GM12864 (cell line): ENCODE data around the gene TBX1.

Experiments
- DNase-seq: peaks from one replicate; pipeline ENCODE4 v3.0.0-alpha.2; 2011; ENCODE audit warnings: low read depth
- H3K4me3 ChIP-seq: 2 replicates; pipeline ENCODE4 v1.5.1; 2011; ENCODE audit warnings: mild to moderate bottlenecking, low read depth, low read length, control low read depth
- TF ChIP-seq, protein P1 (sequence below): IDR thresholded peaks from 2 replicates; pipeline ENCODE4 v1.5.1; 2011; ENCODE audit warnings: low read depth, mild to moderate bottlenecking, moderate library complexity, low read length, control low read depth, inconsistent platforms; ENCODE audit errors: missing control alignments

Gene TBX1

DNA sequence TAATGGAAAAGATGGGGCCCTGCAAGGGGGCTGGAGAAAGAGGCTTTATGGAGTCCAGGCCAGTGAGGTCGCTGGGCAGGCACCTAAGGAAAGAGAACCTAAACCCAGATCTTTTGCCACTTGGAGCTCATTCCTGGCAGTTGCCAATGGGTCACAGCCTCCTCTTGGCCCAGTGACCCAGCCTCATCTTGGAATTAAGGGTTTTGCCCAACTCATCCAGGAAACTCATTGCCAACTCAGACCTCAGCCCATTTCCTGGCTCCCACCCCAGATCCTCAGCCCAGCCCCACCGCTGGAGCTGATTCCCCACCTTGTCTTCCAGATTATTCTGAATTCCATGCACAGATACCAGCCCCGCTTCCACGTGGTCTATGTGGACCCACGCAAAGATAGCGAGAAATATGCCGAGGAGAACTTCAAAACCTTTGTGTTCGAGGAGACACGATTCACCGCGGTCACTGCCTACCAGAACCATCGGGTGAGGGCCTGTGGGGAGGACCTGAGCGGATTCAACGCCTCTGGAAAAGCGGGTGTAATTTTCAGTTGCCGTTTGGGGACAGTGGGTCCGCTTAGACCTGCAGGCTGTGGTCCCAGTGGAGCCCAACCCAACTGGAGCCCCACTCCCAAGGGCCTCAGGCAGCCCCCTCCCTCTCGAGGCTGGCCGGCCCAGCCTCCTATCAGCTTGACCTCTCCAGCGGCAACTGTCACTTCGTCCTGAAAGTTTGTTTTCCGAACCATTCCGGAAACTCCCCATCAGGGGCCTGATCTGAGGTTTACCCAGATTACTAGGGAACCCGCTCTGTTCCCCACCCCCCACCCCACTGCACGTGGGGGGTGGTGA is 4.3 kb downstream of the TBX1 start:
- H3K4me3 ChIP-seq: no peak overlapping the region
- DNase-seq: no peak
- TF ChIP-seq, protein P1, sequence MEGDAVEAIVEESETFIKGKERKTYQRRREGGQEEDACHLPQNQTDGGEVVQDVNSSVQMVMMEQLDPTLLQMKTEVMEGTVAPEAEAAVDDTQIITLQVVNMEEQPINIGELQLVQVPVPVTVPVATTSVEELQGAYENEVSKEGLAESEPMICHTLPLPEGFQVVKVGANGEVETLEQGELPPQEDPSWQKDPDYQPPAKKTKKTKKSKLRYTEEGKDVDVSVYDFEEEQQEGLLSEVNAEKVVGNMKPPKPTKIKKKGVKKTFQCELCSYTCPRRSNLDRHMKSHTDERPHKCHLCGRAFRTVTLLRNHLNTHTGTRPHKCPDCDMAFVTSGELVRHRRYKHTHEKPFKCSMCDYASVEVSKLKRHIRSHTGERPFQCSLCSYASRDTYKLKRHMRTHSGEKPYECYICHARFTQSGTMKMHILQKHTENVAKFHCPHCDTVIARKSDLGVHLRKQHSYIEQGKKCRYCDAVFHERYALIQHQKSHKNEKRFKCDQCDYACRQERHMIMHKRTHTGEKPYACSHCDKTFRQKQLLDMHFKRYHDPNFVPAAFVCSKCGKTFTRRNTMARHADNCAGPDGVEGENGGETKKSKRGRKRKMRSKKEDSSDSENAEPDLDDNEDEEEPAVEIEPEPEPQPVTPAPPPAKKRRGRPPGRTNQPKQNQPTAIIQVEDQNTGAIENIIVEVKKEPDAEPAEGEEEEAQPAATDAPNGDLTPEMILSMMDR: no peak

DNA sequence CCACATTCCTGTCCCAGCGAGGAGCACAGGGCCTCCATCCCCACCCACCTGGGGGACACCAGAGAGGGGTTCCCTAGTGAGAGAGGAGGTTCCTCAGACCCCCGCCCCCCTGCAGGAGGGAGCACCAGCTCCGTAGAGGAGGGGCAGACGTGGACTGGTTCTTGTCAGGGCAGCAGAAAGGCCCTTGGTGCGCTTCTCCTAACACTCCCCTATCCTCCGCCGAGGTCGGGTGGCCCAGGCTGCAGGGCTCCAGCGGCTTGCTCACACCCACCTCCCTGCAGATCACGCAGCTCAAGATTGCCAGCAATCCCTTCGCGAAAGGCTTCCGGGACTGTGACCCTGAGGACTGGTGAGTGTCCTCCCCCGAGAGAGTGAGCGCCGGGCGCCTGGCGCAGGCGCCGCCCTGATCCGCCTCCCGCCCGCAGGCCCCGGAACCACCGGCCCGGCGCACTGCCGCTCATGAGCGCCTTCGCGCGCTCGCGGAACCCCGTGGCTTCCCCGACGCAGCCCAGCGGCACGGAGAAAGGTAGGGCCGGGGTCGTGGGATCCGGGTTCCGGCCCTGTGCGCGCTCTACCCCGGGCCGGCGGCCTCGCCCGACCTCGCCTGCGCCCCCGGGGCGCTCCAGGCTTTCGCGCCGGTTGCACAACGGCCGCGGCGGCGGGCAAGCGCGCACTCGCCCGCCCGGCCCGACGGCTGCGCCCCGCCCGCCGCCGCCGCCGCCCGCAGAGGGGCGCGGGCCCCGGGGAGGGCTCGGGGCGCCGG is 5.1 kb downstream of the TBX1 start:
- DNase-seq: no peak
- TF ChIP-seq, protein P1: no peak
- no peak overlapping the region for H3K4me3 ChIP-seq

DNA sequence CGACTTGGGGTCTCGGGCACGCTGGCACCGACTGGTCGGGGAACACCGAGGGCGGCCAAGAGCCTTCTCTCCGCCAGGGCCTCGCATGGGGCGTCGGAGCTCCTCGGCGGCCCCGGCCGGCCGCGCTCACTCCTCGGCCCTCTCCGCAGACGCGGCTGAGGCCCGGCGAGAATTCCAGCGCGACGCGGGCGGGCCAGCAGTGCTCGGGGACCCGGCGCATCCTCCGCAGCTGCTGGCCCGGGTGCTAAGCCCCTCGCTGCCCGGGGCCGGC is 5.6 kb downstream of the TBX1 start:
- no peak for DNase-seq
- TF ChIP-seq, protein P1: no peak
- H3K4me3 ChIP-seq: no peak overlapping the region

DNA sequence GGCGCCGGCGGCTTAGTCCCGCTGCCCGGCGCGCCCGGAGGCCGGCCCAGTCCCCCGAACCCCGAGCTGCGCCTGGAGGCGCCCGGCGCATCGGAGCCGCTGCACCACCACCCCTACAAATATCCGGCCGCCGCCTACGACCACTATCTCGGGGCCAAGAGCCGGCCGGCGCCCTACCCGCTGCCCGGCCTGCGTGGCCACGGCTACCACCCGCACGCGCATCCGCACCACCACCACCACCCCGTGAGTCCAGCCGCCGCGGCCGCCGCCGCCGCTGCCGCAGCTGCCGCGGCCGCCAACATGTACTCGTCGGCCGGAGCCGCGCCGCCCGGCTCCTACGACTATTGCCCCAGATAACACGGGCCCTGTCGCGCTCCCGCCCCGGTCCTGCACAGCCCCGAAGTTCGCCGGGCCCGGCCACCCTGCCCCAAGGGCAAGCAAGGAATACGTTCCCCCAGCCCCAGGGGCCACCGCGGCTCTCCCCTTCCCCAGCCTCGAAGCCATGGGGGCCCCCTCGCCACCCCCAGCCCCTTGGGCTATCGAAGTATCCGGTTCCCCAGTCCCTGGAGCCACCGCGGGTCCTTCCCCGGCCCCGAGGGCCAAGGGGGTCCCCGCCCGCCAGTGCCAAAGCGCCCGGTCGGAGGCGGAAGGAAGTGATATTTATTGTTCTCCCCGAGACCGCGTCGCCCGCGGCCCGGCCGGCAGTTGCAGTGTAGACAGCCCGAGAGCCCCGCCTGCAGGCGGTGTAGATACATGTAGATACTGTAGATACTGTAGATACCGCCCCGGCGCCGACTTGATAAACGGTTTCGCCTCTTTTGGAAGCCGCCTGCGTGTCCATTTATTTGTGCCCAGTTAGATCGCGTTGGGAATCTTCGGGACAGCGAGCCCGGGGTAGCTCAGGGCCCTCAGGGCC is 6.2 kb downstream of the TBX1 start:
- DNase-seq: no peak
- TF ChIP-seq, protein P1: peak; percentile 23
- no peak overlapping the region for H3K4me3 ChIP-seq

DNA sequence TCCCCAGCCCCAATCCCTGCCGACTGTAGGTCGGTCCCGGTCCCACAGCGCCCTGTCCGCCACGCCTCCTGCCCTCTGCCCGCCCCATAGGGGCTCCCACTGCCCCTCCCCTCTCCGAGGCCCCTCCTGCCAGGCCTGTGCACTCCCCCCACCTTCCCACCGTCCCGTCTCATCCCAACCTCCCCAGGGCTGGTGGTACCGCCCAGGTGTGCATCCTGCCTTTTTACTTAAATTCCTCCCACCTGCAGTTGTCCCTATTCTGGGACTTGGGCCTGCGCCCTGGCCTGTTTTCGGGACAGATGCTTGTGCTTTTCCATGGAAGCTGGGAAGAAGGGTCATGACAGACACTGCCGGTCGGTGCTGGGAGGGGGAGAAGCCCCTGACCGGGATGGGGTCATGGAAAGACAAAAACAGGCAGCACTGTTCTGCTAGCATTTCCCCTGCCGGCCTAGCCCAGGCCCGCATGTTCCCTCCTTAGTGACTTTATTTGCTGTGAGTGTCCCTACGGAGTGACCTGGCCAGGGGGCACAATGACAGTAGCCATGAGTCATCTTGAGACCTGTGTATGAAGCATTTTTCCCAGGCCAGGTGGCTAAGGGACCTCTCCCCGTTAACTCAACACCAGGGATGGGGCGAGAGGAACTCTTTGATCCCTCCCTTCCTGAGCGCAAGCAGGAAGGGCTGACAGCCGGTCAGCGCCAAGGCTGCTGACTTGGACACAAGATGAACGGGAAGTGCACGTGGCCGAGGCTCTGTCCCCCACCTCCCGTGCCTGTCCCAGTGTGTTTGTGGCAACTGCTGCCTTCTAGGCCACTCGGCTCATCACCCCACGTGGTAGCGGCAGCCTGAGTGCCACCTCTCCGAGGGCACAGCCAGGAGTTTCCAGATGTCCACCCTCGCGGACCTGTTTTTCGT is 7.1 kb downstream of the TBX1 start:
- DNase-seq: no peak
- H3K4me3 ChIP-seq: no peak overlapping the region
- TF ChIP-seq, protein P1: no peak

DNA sequence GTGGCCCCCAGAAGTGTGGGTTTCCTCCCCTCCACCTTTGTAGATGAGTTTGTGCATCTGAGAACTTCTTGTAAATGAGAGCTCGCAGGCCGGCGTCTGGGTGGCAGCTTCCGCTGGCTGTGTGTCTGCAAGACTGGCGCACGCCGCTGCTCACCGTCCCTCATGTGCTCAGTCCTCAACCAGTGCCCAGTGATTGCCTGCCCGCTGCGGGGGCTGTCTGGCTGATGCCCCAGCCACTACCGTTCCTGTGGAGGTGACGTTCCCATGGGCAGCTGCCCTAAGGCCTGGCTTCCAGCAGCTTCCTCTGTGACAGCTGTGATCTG is 8.8 kb downstream of the TBX1 start:
- DNase-seq: no peak
- no peak overlapping the region for H3K4me3 ChIP-seq
- TF ChIP-seq, protein P1: no peak
